Activated CD4-positive, CD25-positive, alpha-beta regulatory T cell treated with anti-CD3 and anti-CD28 coated beads, Interleukin-2, amount 50 U/mL, for 24 hours (primary cell): ENCODE data around the gene TLNRD1.

Source experiments
- ATAC-seq, 2 donors: fragments of 150-1000 bp; cut with Tn5 transposase; one replicate each; pipeline ENCODE4 v1.10.0; 2021; ENCODE audit warnings: mild to moderate bottlenecking in 1 of 2, moderate library complexity in 1 of 2

Gene TLNRD1

DNA sequence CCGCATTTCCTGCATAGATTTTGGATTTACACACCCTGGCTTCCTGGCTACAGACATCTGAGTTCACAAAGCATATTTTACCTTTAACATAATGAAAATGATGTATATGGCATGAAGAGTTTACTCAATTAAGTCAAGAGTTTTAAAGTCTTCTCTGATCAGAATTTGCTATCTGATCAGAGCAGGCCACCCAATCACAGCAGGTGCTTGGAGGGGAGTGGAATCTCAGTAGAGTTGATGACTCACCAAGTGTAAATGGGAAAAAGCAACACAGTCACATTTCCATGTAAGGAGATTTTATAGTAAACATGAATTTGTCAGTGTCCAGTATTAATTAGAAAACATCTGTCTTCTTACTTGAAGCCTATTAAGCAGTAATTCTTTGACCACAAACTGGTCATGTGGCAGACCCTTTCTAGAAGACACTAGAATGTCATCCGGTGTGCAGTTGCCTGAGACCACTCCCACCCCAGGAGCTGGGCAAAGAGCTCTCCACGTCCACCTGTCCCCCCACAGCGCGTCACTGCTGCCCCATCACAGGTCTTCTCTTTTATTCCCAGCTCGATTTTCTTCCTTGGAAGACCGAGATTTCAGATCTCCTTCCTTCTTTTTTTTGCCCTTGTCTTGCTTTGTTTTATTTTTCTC is 21.9 kb upstream of the TLNRD1 start:
- no peak for ATAC-seq

DNA sequence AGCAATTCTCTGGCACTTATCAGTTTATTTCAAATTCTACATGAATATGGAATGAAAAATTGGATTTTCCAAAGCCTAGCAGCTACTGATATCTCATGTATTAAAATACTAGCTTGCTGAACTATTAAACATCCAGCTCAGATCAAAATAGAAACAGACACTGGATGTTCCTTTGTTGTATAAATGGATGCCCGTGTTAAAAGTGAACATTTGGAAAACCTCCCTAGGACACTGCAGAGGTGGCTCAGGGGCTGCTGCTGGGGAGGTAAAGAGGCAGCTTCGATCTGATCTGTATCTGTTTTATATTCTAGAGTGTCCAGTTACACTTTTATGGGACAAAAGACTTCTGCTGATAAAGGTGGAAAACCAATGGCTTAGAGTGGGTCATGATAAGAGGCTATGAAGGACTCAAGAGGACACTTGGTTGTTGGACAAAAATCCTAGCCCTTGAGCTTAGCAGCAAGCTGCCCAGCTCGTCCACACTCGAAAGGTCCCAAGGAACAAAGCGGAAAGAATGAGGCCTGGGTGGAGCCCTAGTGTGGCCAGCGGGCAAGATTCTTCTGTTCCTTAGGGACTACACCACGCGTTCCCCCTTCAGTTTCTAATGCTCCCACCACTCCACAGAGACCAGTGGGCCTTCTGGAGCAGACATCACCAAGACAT is 21.1 kb upstream of the TLNRD1 start:
- ATAC-seq, result no peak

DNA sequence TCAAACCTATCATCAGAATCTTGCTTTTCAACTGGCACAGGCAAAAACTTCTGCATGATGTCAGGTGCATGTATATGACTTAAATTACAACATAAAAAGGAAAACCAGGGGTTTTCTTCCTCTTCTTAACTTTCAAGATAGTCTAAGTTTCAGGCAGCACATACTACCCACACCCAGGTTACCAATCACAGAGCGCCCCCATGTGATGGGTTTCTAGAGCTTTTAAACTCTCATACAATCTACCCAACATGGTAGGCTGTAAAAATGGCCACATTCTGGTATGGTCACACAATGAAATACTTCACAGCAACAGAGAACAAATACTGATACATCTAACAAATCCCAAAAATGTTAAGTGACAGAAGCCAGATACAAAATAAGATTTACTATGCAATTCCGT is 18.5 kb upstream of the TLNRD1 start:
- ATAC-seq, result no peak

DNA sequence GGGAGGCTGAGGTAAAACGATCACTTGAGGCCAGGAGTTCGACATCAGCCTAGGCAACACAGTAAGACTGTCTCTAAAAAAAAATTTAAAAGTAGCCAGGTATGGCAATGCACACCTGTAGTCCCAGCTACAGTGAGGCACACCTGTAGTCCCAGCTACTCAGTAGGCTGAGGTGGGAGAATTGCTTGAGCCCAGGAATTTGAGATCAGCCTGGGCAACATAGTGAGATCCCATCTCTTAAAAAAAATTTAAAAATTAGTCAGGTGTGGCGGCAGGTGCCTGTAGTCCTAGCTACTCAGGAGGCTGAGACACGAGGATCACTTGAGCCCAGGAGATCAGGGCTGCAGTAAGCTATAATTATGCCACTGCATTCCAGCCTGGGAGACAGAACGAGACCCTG is 17.9 kb upstream of the TLNRD1 start:
- ATAC-seq, result no peak

DNA sequence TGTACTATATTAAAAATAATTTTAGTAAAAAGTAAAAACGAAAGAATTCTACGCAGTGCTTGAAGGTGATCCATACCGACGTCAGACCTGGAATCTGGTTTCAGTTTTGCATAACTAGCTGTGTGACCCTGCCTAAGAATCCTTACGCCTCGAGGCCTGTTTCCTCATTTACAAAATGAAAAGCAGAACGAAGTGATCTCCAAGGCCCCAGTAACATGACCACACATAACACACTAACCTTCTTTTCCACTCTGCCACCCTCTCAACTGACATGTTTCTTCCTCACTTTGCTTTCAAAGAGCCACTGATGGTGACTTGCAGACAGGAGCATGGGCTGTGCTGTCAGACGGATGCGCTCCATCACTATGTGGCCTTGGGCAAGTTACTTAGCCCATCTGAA is 15.9 kb upstream of the TLNRD1 start:
- no peak for ATAC-seq

DNA sequence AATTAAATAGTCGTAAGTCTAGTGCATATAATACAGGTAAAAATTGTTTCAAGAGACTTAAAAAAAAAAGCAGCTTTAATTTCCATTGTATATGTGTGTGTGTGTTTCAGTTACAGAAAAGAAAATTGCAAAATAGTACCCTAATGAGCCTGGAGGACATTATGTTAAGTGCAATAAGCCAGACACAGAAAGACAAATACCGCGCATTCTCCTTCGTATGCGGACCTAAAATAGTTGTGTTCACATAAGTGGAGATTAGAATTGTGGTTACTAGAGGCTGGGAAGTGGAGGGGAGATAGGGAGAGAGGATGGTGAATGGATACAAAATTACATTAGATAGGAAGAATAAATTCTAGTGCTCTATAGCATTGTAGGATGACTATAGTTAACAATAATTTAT is 14.7 kb upstream of the TLNRD1 start:
- ATAC-seq, result no peak

DNA sequence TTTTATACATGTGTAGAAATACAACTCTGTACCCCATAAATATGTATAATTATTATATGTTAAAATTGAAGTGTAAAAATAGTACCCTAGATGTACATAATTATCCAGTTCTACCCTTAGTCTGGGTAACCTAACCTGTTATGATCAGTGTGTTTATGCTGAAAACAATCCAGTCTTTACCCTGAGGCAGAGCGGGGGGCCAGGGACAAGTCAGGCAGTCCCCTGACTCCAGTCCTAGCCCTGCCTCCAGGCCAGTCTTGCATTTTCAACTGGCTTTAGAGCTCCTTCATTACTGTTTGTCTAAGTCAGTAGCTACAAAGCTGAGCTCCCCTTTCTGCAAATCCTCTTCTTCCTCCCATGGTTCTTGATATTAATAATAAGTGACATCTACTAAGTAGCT is 14.2 kb upstream of the TLNRD1 start:
- ATAC-seq, result no peak

DNA sequence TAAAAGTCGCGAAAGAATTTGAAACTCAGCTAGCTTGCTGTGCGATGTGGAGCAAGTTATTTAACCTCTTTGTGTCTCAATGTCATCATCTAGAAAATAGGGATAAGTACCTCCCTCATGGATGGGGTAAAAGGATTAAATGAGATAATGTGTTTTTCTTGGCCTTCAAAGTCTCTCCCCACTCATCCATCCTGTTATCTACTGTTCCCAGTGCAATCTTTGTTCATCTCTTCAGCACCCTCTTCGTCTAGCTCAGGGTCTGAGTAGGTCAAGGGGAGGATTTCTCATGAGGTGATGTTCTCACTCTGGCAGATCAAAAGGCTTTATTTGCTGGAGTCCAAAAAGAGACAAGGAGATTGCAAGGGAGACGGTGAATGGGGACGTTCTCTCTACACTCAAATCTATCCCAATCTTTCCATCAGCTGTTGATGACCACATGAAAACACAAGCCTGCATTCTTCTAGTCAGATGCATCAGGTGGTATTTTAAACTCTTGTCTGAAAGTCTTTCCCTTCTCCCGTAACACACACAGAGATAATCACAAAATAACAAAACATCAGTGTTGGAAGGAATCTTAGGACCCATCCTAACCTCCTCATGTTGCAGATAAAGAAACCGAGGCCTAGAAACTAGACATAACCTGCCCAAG is 12.5 kb upstream of the TLNRD1 start:
- ATAC-seq, result no peak

DNA sequence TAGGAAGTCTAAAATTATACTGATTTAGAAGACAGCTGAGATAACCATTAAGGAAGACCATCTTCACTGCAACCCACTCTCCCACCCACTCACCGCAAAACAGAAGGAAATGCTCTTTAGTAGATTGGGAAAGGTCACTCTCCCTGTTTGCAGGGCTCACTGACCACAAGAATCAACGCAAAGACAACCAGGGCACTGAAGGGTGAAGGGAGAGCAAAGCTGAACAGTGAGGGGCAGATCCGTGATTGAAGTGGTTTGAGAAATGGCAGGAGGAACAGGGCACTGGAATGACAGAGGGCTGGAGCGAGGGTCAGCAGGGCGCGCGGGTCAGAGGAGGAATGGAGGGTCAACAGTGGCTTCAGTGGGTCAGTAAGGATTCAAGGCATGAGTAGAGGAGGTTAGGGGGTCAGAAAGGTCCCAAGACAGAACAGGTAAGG is 11.6 kb upstream of the TLNRD1 start:
- ATAC-seq, result no peak

DNA sequence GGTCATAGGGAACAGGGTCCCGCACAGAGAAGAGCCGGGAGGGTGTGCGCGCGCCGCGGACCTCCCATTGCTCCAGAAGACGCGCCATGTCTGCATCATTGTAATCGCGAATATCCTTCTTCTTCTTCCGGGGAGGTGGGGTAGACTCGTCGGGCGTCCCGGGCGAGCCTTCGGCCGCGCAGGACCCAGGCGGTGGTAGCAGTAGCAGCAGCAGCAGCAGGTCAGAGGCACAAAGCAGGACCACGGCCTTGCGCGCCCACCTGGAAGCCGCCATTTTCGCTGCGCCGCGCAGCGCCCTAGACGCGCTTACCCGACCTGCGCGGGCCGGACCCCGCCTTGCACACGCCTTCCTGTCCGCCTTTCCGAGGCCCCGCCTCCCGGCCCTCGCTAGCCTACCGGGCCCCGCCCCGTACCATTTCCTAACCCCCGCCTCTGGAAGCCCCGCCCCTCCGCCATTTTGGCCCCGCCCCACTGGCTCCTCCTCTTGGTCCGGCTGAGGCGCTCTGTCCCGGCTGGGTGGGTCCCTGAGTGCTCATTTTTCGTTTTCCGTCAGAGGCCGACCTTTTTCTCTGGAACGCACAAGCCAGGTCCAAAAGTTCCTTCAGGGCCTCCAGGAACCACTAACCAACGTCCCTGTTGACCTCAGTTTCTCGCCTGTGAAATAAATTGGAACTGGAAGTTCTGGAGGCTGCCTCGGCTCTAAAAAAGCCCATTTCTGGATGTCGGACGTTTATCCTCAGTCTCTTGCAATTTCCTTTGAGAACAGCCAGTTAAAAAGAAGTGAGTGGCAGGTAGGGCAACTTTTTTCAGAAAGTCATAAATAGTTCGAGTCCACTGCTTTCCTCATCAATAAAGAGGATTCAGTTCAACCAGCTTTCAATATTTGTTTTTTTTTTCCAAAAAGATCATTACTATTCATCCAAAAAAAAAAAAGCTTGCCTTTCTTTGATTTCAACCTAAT is 10.9 kb upstream of the TLNRD1 start, which contains the start of gene MESD:
TSS of gene MESD (minus strand) at position 302 of the 961 bp plus-strand sequence. CDS start at position 274, 28 bp downstream.
- ATAC-seq, result peak; percentile 99

DNA sequence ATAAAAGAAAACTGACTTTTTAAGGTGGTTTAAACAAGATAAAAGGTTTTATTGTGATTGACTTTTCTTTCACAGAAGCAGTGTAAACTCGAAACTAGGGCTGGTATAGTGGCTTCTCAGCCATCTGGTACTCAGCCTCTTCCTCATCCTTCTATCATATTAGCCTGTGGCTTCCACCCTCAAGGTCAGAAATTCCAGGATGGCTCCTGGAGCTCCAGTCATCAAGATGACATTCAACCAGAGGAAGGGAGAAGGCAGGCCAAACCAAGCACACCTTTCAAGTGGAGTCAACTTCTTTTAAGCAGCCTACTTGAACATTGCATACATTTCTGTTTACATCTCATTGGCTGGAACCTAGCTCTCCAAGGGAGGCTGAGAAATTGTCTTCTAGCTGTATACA is 9.8 kb upstream of the TLNRD1 start:
- no peak for ATAC-seq

DNA sequence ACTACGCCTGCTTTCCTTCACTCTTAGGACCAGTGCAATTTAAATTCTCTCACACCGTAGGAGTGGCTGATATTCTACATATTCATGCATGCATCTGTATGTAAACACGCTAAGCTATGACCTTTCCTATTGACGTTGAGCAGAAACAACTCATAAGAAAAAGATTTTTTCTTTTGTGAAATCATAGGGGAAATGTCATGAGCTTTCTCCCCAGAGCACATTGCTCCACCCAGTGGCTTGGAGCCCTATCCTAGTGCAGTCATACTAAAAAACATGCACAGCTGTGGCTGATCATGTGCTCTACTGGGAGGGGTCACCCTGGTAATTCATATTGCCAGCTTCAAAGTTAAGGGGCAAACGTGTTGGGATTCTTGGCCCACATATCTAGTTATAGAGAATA is 9.3 kb upstream of the TLNRD1 start:
- ATAC-seq, result no peak

DNA sequence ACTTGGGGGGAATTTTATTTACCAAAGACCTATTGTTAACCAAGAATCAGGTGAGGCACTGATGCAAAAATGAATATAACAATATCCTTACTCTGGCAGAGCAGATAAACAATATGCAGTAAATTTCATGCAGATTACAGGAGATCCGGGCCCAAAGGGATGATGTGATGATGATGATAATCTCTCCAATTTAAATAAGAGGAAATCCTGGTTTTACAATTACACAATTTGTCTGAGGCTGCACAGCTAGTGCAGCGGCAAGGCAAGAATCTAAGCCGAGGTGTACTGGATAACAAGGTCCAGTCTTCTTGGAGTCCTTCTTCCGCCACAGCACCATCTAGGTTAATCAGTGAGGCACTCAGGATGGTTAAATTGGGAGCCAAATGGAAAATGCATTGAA is 8.7 kb upstream of the TLNRD1 start:
- ATAC-seq, result no peak

DNA sequence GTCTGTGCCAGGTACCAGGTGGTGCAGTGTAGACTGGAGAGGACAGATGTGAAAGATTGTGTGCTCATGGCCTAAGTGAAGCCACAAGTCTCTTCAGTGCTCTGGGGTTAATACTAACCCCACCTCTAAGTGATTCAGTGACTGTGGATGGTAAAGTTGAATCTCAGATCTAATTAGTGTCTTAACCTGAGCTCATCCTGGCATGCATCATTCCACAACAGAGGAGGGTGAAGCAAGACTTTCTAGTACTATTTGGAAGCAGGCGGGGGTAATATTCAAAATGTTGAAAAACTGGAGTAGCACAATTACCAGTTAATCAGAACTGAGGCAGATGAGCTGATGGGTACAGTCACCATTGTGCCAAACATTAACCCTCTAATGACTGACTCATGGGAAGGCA is 8.3 kb upstream of the TLNRD1 start:
- no peak for ATAC-seq

DNA sequence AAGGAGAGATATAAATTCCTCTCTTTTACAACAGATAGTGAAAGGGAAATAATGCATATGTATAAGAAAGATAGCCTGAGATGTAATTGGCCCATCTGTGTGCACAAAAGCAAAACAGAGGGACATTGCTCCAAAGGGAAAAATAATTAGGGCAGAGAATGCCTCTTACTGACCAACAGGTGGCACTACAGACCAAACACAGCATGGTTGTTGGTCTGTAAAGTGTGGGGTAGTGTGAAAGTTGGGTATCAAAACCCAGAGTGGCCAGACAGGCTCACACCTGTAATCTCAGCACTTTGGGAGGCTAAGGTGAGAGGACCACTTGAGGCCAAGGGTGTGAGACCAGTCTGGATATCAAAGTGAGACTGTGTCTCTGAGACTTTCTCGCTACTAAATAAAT is 4.5 kb upstream of the TLNRD1 start:
- ATAC-seq, result no peak

DNA sequence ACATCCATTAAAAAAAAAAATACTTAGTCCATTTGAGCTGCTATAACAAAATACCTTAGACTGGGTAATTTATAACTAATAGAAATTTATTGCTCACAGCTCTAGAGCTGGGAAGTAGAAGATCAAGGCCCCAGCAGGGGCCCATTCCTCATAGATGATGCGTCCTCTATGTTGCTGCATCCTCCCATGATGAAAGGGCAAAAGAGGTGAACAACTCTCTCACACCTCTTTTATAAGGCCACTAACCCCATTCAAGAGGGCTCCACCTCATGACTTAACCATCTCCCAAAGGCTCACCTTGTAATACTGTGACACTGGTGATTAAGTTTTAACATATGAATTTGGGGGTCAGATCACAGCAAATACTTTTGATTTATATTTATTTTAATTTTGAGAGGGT is 3.0 kb upstream of the TLNRD1 start:
- no peak for ATAC-seq

DNA sequence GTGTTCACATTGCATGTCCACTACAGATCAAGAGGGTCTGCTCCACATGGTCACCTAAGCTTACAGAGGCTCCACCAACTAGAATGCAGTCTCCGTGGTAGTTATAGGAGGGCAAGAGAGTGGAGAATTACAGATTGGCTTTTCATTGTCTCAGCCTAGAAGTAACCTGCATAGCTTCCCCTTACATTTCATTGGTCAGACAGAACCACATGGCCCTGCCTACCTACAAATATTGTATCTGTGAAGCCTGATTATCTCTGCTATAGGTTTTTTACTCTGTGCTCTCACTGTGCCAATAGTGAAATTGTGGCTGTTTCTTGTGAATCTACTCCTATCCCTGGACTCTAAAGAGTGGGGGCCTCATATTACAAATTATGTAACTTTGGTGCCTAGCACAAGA is 2.5 kb upstream of the TLNRD1 start:
- ATAC-seq, result no peak

DNA sequence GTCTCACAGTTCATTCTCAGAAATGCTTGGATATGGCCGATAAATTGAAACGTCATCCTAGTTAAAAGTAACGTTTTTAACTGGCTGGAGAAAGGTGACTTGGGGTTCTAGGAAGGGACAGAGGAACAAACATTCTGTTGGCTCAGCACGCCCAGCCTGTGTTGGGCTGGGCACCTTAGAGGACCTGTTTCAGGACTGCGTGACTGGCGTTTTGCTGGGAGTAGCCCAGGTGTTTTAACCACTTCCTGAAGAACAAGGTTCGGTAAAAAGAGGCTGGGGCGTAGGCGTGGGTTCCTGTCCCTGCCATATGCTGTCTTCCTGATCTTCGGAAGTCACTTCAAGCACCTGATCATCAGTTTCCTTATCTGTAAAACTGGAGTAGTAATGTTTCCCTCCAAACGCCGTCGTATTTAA is 1.1 kb upstream of the TLNRD1 start:
- ATAC-seq, result peak; percentile 26 to 40

DNA sequence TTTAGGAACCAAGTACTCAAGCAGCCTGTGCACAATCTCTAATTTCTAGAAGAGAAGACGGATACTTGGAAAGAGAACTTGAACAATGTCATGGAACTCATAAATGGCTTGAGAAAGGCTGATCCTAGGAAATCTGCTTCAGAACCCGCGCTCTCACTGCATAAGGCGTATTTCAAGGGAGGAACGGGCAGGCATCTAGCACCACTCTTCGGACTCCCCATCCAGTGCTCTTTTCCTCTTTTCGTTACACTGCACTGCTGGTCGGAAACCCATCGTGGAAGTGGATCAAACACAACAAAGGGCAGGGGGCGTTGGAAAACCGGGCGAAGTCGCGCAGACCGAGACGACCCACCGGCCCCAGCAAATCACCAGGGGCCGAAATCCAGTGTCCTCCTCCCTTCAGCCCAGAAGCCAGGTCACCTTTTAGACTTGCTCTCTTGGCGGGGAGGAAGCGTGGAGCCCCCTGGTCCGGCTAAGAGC is 539 bp upstream of the TLNRD1 start:
- ATAC-seq, result no peak

DNA sequence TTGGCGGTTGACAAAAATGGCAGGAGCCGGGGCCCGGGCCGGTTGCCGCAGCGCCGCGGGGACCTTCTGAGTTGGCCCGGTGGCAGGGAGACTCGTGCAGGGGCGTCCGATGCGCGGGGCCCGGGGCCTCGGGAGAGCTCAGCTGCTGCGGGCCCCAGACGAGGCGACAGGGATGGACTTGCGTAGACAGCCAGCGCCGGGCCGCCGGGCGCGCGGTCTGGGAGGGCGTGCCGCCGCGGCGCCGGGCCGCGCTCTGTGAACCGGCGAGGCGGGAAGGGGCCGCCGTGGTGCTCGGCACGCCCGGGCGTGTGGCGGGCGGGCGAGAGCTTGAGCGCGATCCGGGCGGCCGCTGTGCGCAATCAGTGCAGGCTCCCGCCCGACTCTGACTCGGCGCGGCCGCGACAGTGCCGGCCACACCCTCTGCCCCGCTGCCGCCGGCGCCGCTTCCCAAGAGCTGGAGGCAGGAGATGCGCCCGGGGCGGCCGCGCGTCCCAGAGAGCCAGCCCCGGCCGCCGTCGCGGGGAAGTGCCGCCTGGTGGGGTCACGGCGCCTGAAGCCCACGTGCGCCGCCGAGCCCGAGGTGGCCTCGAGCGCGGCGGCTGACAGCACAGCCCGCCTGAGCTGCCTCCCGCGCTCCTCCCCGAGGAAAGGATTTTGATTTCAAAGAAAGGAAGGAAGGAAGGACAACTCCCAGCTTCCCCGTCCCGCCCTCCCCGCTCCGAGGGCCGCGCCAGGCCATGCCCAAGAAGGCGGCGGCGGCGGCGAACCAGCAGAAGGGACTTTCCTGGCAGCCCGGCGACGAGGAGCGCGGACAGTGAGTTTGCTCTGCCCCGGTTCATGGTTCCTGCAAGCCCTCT is 657 bp downstream of the TLNRD1 start:
- ATAC-seq, result peak; percentile 26 to 37

DNA sequence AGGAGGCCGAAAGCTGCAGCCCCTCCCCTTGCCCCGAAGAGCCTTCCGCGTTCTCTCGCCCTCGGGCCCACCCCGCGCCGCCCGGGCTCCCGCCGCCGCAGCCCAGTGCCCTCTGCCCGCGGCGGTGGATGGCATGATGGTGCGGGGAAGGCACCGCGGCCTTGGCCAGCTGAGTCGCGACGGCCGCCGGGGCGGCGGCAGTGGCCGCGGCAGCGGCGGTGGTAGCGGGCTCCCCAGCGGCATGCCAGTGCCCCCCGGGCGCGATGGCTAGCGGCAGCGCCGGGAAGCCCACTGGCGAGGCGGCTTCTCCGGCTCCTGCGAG is 1.2 kb downstream of the TLNRD1 start:
- ATAC-seq, result no peak
